HG03108 (cell line): ENCODE data around the gene HTR2B.
"Not testable (repeated sequence)": the region's sequence is repeated elsewhere in the genome, so short reads cannot be mapped to it uniquely, and the experiment has no call there.

Experiments
- ATAC-seq: cut with Tn5 transposase; IDR thresholded peaks from one replicate; pipeline ENCODE4 v1.9.1; 2021; ENCODE audit warnings: moderate library complexity; ENCODE audit not compliant: unreplicated experiment

Gene HTR2B

DNA sequence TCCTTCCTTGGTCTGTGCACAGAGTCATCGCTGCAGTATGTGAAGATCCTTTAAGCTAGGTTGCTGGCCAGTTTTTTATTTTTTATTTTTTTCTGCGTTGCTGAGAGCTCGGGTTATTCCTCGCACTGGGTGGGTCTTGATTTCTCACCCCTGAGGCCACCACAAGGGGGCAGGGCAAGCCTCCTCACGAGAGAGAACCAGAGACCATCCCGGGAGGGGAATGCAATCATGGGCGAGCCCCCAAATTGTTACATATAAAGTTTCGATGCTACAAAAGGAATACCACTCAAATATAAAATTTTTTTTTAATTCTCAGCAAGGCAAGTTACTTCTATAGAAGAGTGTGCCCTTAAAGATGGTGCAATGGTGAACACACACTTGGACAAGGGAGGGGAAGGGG is 24.9 kb downstream of the HTR2B start:
- no peak for ATAC-seq

DNA sequence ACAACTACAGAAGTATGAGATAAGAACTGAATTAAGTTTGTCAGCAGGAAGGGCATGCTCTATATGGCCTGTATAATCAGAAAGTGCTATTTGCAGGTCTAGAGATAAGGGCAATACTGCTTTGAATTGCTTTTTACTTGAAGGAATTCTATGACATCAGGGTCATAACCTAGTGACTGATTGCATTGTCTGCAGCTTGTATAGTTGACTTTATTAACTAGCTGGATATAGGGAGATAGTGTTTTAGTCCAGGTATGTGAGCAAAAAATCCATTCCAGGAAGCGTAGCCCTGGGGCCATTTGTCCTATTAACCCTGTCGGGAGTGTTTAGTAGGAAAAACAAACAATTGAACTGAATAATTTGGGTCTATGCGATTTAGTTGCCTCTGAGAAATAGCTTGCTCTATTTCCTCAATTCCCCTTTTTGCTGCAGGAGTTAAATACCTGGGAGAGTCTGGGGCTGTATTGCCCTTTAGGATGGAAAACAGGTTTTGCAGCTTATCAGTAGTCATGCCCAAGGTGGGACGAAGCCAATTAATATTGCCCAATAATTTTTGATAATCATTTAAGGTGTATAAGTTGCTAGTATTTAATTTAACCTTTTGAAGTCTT is 30.0 kb downstream of the HTR2B start:
- ATAC-seq = no peak

- no peak for ATAC-seq
These were observed 30.9 kb downstream of the HTR2B start for GRCh38 chr2:231093933-231094332.

DNA sequence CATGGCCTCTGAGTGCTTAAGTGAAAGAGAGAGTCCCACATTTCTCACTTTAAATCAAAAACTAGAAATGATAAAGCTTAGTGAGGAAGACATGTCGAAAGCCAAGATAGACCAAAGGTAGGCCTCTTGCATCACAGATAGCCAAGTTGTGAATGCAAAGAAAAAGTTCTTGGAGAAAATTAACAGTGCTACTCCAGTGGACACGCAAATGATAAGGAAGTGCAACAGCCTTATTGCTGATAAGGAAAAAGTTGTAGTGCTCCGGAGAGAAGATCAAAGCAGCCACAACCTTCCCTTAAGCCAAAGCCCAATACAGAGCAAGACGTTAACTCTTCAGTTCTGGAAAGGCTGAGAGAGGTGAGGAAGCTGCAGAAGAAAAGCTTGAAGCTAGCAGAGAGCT is 36.1 kb downstream of the HTR2B start:
- no peak for ATAC-seq

DNA sequence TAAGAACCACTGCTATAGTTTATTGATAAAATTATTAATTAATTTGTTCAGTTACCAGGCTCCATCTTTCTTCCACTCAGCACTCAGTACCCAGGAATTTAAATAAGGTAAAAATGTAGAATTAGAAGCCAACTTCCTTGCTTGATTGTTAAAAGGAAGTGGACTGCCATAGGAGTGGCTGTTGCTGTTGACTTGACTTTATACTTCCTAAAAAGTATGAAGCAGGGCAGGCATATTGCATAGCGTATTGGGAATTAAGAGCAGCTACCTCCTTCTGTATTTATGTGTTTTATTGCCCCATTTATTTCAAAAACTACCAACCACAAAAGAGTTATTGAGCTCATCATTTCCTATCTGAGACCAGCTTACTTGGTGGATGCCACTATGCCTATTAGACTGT is 40.3 kb downstream of the HTR2B start:
- no peak for ATAC-seq

GRCh38 chr2:231069379-231070054 is 55.3 kb downstream of the HTR2B start:
- ATAC-seq = no peak

DNA sequence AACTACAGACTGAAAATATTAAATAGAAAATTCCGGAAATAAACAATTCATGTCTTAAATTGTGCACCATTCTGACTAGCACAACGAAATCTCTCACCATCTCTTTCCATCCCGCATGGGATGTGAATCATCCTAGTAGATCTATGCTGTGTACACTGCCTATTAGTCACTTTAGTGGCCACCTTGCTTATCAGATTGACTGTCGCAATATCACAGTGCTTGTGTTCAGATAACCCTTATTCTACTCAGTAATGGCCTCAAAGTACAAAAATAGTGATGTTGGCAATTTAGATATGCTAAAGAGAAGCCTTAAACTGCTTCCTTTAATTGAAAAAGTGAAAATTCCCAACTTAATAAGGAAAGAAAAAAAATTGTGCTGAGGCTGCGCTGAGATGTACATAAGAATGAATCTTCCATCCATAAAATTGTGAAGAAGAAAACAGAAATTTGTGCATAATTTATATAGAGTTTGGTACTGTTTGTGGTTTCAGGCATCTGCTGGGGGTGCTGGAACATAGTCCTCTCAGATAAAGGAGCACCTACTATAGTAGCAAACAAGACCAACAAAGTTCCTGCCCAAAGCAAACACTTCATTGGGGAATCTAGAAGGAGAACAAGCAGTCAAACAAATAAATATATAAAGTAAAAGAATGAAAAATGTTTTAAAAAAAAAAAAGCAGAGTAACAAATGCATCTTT is 56.2 kb downstream of the HTR2B start:
- ATAC-seq = no peak

DNA sequence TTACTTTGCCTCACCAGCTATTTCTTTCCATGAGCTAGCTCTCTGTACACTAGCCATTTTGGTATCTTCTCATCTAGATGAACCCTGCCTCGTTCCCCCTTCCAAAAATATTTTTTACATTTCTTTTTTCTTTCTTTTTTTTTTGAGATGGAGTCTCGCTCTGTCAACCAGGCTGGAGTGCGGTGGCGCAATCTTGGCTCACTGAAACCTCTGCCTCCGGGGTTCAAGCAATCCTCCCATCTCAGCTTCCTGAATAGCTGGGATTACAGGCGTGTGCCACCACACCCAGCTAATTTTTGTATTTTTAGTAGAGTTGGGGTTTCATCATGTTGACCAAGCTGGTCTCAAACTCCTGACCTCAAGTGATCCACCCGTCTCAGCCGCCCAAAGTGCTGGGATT is 57.3 kb downstream of the HTR2B start:
- ATAC-seq = not testable (repeated sequence)

- no peak for ATAC-seq
These were observed 58.9 kb downstream of the HTR2B start for GRCh38 chr2:231065966-231066365.

GRCh38 chr2:231063347-231063746 is 61.5 kb downstream of the HTR2B start:
- ATAC-seq = no peak

DNA sequence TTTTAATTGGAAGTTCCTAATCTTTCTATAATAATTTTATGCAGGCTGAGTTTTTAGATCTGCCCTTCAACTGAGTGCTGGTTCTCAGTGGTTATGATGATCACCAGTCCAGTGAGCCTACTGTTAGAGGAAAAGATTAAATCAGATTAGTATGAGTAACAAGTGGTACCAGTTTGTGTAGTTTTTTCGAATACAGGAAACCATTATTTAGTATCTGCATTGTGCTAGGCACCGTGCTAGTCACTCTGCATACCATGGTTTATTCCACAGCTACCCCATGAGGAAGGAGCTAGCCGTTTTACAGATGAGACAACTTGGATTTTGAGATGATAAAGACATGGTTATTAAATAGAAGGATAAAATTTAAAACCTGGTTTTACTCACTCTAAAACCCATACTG is 62.1 kb downstream of the HTR2B start:
- ATAC-seq = no peak

DNA sequence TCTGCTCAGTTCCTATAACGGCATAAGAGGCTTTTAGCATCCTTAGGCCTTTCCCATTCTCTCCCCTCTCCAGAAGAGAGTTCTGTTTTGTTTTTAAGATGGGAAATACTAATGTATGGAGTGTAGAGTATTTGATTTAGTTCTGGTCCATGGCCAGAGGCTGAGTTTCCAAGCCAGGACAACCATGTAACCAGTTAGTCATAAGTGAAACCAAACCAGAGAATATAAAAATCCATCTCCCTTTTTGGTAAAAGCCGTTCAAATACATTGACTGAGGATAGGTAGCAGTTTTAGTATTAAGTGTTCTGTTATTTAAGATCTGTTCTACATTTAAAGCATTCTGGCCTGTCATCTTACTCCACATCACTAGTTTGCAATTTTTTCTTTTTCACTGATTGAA is 65.1 kb downstream of the HTR2B start:
- no peak for ATAC-seq

GRCh38 chr2:231058761-231059550 is 65.9 kb downstream of the HTR2B start:
- ATAC-seq = no peak
